ENCODE results near the gene FAM50A.

FAM50A gene

DNA sequence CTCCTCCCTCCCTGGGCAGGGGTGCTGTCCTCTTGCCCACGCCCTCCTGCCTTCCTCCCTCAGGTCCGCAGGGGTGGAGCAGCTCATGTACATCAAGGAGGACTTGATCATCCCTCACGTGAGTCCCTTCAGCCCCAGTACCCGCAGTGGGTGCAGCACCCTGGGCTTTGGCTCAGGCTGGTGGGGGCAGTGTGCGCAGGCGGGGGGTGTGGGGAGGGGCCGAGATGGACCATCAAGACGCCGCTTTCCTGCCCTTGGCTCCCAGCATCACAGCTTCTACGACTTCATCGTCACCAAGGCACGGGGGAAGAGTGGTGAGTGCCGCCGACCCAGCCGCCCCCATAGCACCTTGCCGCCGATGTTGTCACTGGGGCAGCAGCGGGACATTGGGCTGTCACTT, 5.7 kb downstream of the FAM50A start:
- no peak for DNase-seq (ENCODE audit: low read depth in 1 of 2, low spot score in 1 of 2)
- no peak for TF ChIP-seq JUND (IDR thresholded peaks at IDR 0.05; ENCODE audit: low read depth)
- in situ Hi-C loops (cut with HindIII; ENCODE audit: low pct_unique_long_range_greater_than_20kb, low sequenced_read_pairs), result no loop called here

- in situ Hi-C loops (cut with HindIII; ENCODE audit: low pct_unique_long_range_greater_than_20kb, low sequenced_read_pairs), result no loop called here
- TF ChIP-seq JUND (IDR thresholded peaks at IDR 0.05; ENCODE audit: low read depth), result no peak
These were observed 6.4 kb downstream of the FAM50A start for GRCh38 chrX:154450312-154450711.

GRCh38 chrX:154452823-154453222, 8.9 kb downstream of the FAM50A start:
- no peak for TF ChIP-seq JUND (IDR thresholded peaks at IDR 0.05; ENCODE audit: low read depth)
- no peak for DNase-seq (ENCODE audit: low read depth in 1 of 2, low spot score in 1 of 2)
- in situ Hi-C loops (cut with HindIII; ENCODE audit: low pct_unique_long_range_greater_than_20kb, low sequenced_read_pairs), result no loop called here

More at GRCh38 chrX:154450312-154450711, 6.4 kb downstream of the FAM50A start:
- no peak for DNase-seq (ENCODE audit: low read depth in 1 of 2, low spot score in 1 of 2)

DNA sequence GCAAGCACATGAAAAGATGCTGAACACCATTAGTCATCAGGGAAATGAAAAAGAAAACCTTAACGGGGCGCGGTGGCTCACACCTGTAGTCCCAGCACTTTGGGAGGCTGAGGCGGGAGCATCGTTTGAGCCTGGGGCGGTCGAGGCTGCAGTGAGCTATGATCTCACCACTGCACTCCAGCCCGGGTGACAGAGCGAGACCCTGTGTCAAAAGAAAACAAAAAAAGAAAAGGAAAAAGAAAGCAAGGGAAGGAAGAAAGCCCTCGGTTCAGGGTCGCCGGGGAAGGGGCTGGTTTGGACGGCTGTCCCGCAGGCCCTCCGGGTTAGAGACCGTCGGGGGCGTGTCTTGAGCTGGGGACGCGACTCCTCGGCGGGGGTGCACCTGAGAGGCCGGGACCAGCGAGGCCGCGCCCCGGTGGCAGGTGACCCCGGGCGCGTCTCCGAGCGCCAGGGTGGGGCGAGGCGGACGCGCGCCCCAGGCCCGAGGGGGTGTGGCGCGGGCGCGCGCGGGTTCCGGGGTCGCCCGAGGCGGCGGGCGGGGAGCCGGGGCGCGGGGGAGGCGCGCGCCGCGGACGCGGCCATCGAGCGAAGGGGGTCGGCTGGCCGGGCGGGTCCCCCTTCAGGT, 13.7 kb downstream of the FAM50A start:
- no peak for TF ChIP-seq JUND (IDR thresholded peaks at IDR 0.05; ENCODE audit: low read depth)
- in situ Hi-C loops (cut with HindIII; ENCODE audit: low pct_unique_long_range_greater_than_20kb, low sequenced_read_pairs), result no loop called here
- DNase-seq (ENCODE audit: low read depth in 1 of 2, low spot score in 1 of 2), result peak in 1 of 2 experiments; percentile 52

- DNase-seq (ENCODE audit: low read depth in 1 of 2, low spot score in 1 of 2), result peak in 1 of 2 experiments; percentile 48
- no peak for TF ChIP-seq JUND (IDR thresholded peaks at IDR 0.05; ENCODE audit: low read depth)
- in situ Hi-C loops (cut with HindIII; ENCODE audit: low pct_unique_long_range_greater_than_20kb, low sequenced_read_pairs), result no loop called here
These were observed 14.4 kb downstream of the FAM50A start, which contains the start of gene PLXNA3 for GRCh38 chrX:154458116-154458953. Gene PLXNA3, plus strand, starts transcription at chrX:154458281. Its CDS starts 1,903 bp downstream, at chrX:154460184.

DNA sequence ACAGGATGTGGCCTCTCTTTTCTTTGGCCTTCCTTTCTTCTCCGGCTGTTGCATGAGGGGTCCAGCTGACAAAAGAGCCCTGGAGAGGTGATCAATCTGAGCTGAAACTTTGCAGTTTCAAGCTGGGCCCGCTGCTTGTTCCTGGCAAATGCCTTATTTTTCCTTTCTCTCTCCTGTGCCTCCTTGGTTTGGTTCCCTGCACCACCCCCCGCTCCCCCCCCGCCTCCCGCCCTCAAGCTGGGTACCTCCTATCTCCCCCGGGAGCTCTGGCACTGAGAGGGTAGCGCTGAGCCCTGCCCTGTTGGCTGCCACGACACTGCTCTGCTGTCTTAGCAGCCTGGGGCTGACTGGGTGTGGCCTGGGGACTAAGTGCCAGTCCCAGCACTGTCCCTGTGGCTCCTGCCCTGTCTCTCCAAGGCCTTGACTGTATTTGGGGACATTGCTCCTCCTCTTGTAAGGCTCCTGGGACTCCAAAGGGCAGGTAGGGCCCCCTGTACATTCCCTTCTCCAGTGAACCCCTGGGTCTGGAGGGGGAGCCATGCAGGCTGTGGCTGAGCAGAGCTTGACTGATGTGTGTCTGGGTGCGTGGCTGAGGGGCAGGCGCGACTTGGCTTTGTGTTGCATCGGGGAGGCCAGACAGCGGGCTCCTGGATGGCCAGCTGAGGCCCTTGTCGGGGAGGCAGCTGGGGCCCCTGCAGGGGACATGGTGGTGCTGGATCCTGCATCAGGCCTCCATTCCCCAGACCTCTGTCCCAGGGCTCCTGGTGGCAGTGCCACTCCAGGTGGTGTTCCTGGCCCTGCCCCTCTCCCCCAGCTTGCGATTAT, 15.2 kb downstream of the FAM50A start:
- in situ Hi-C loops (cut with HindIII; ENCODE audit: low pct_unique_long_range_greater_than_20kb, low sequenced_read_pairs), result no loop called here
- peak in 1 of 2 experiments; percentile 49 for DNase-seq (ENCODE audit: low read depth in 1 of 2, low spot score in 1 of 2)
- TF ChIP-seq JUND (IDR thresholded peaks at IDR 0.05; ENCODE audit: low read depth), result no peak

DNA sequence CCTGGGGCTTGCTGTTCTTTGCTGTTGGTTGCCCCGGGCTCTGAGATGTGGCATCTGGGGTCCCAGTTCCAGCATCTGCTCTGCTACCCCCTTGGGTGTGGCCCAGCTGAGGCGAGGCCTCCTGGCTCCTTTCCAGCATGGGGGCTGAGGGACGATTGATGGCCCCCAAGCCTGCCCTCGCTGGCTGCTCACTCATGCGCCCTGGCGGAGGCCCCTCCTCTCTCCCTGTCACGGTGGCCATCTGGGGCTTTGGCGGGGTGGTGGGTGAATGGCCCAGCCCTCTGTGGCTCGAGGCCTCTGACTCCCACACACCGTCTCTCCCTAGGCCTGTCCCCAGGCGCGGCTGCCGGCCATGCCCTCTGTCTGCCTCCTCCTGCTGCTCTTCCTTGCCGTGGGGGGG, 15.9 kb downstream of the FAM50A start:
- in situ Hi-C loops (cut with HindIII; ENCODE audit: low pct_unique_long_range_greater_than_20kb, low sequenced_read_pairs), result no loop called here
- no peak for DNase-seq (ENCODE audit: low read depth in 1 of 2, low spot score in 1 of 2)
- TF ChIP-seq JUND (IDR thresholded peaks at IDR 0.05; ENCODE audit: low read depth), result no peak

DNA sequence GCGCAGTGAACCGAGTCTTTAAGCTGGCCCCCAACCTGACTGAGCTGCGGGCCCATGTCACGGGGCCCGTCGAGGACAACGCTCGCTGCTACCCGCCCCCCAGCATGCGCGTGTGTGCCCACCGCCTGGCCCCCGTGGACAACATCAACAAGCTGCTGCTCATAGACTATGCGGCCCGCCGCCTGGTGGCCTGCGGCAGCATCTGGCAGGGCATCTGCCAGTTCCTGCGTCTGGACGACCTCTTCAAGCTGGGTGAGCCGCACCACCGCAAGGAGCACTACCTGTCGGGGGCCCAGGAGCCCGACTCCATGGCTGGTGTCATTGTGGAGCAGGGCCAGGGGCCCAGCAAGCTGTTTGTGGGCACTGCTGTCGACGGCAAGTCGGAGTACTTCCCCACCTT, 16.4 kb downstream of the FAM50A start:
- no peak for DNase-seq (ENCODE audit: low read depth in 1 of 2, low spot score in 1 of 2)
- TF ChIP-seq JUND (IDR thresholded peaks at IDR 0.05; ENCODE audit: low read depth), result no peak
- in situ Hi-C loops (cut with HindIII; ENCODE audit: low pct_unique_long_range_greater_than_20kb, low sequenced_read_pairs), result no loop called here

GRCh38 chrX:154462396-154462795, 18.5 kb downstream of the FAM50A start:
- in situ Hi-C loops (cut with HindIII; ENCODE audit: low pct_unique_long_range_greater_than_20kb, low sequenced_read_pairs), result no loop called here
- no peak for TF ChIP-seq JUND (IDR thresholded peaks at IDR 0.05; ENCODE audit: low read depth)
- DNase-seq (ENCODE audit: low read depth in 1 of 2, low spot score in 1 of 2), result no peak

GRCh38 chrX:154463611-154464220, 19.8 kb downstream of the FAM50A start:
- TF ChIP-seq JUND (IDR thresholded peaks at IDR 0.05; ENCODE audit: low read depth), result no peak
- DNase-seq (ENCODE audit: low read depth in 1 of 2, low spot score in 1 of 2), result no peak
- in situ Hi-C loops (cut with HindIII; ENCODE audit: low pct_unique_long_range_greater_than_20kb, low sequenced_read_pairs), result no loop called here

- in situ Hi-C loops (cut with HindIII; ENCODE audit: low pct_unique_long_range_greater_than_20kb, low sequenced_read_pairs), result no loop called here
- DNase-seq (ENCODE audit: low read depth in 1 of 2, low spot score in 1 of 2), result no peak
- no peak for TF ChIP-seq JUND (IDR thresholded peaks at IDR 0.05; ENCODE audit: low read depth)
These were observed 20.9 kb downstream of the FAM50A start for GRCh38 chrX:154464806-154465365.

- in situ Hi-C loops (cut with HindIII; ENCODE audit: low pct_unique_long_range_greater_than_20kb, low sequenced_read_pairs), result no loop called here
- no peak for DNase-seq (ENCODE audit: low read depth in 1 of 2, low spot score in 1 of 2)
These were observed 21.7 kb downstream of the FAM50A start for GRCh38 chrX:154465601-154466000.

More at GRCh38 chrX:154465601-154466000, 21.7 kb downstream of the FAM50A start:
- no peak for TF ChIP-seq JUND (IDR thresholded peaks at IDR 0.05; ENCODE audit: low read depth)

Data from T47D (cell line).